ENCODE results near the gene RAP1A.
A peak's percentile ranks its signal among the peaks of the same experiment; 100 is the strongest.
"Not testable (repeated sequence)": the region's sequence is repeated elsewhere in the genome, so short reads cannot be mapped to it uniquely, and the experiment has no call there.

The RAP1A gene

DNA sequence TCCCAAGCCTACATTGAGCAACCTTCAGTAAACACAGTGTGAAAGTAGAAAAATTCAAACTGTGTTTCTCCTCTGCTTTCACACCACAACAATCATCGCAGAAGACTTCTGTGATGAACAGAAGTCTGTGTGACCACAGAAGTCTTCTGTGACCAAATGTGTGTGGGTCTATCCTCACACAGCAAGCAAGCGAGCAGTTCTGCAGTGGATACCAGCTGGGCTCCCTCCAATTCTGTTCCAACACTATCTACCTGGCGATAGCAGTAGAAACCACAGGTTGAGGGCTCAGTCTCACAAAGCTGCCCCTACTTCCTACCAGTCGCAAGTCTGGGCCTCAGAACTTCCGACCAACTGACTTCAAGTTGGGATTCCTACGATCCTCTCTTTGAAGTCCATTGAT lies 21.0 kb upstream of the RAP1A start:
- no peak for DNase-seq (ENCODE audit: low read depth)

DNA sequence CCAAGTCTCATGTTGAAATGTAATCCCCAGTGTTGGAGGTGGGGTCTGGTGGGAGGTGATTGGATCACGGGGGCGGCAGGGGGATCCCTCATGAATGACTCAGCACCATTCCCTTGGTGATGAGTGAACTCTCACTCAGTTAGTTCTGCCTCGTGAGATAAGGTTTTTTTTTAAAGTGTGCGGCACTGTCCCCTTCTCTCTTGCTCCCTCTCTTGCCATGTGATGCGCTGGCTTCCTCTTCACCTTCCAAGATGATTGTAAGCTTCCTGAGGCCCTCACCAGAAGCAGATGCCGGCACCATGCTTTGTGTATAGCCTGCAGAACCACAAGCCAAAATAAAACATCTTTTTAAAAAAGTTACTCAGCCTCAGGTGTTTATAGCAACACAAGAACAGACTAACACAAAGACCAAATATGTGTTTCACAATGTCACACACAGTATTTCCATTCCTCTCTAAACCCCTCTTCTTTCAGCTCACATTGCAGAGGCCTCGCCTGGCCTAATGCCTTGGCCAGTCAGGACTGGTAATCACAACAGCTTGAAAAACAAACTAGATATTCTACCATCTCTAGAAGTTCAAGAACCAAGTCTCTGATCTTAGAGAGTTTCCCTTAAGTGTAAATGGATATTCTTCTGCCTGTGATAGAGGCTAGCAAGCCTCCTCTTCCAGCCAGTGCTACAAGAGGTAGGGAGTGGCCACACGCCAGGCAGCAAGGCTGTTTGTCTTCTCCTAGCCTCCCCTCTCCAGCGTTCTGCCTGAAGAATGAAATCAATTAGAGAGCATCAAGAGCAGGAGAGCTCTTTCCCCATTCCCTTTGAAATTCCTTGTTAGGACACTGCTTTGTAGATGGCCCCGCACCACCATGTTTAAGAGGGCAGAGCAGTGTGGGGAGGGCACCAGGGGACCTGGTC lies 19.6 kb upstream of the RAP1A start:
- DNase-seq (ENCODE audit: low read depth), result no peak

DNA sequence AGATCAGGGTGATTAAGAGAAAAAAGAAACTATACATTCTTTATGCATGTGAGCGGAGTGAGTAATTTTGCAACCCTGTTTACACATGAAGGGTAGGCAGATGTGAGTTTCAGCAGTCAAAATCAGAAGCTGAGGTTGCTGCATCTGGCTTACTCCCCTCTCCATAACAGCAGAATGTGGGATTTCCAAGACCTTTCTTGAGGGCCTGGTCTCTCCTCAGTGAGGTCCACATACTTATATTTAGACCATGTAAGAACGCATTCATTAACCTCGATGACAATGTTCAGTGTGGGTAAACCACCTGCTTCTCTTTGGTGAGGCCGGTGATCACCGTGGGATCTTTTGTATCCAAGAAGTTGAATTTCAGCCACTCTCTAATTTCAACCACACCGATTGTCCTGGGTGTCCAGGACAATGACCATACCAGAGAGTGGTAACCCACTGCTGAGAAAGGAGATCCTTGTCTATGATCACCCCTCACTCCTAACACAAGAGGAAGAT lies 18.7 kb upstream of the RAP1A start:
- no peak for DNase-seq (ENCODE audit: low read depth)

DNA sequence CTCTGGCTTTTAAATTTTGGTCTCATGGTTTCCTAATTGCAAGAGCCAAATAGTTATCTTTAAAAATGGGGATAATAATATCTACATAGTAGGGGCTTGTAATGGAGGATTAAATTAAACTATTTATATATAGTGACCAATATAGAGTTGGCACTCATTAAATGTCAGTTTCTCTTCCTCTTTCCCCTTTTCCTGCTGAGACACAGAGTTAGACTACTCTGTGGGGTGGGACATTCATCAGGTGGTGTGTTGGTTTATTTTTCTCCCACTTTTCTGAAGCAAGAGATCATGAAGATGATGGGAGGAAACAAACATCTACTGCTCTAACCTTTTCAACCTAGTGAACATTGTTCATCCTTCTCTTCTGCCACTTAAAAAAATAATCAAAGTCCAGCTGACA lies 17.3 kb upstream of the RAP1A start:
- DNase-seq (ENCODE audit: low read depth), result no peak

DNA sequence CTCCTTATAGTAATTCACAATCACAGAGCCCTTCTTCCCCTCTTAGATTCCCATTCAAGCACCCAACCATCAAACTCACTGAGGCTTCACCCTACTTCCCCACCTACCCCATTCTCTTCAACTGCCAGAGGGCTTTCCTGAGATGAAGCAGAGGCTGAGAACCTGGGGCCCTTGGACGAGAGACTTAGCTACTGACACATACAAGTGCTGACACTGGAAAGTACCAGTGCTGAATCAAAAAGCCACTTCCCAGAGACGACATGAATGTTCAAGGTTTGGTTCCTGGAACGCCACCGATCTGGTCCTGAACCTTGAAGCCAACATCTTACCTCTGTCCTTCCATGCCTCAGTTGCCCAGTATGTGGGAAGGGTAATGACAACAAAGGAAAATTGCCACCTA lies 16.6 kb upstream of the RAP1A start:
- no peak for DNase-seq (ENCODE audit: low read depth)

DNA sequence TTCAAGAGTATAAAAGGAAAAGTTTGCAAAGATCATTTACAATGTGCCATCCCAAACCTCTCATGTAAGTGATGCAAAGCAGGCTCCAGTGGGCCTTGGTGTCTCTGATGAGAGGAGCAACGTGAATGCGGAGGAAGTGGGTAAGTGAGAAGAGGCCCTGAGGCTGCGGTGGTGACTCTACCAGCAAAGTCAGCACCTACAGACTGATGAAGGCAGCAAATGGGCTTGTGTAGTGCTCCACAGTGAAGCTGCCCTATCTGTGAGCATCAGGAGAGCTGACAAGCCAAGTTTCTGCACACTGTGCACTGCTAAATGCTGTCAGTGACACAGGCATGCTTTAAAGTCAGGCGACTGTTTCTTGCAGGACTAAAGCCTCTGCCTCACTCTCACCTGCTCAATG lies 15.6 kb upstream of the RAP1A start:
- DNase-seq (ENCODE audit: low read depth), result peak; percentile 47

DNA sequence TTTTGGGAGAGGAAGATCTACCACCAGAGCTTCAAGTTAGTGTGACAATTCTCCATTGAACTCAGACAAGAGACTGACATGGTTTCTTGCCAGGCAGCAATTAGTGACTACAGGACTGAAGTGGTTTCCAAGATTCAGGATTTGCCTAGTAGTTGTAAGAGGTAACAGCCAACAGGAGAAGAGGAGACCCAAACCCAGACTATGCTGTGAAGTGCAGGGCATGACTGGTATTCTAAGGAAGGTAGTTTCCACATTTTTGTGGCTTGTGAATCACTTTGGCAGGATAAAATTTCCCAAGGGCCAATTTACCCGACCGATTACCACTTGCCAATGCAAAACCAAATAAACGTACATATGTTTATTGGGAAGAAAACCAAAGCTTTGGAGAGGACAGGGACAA lies 14.7 kb upstream of the RAP1A start:
- DNase-seq (ENCODE audit: low read depth), result no peak

DNA sequence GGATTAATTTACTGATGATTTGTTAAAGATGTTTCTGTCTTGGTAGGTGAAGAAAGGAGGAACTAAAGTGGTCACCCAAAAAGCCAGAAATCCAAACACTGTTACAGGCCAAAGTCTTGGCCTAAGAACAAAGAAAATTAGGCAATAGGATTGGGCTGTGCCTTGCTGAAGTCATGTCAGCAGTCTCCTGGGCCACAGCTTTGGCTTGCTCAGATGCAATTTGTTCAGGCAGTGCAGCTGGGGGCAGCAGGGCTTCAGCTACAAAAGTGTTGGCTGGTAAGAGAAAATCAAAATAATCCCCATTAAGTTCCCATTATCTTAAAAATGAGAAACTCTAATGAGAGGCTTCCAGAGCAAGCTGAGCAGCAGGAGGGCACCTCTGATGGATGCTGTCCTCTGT lies 14.0 kb upstream of the RAP1A start:
- no peak for DNase-seq (ENCODE audit: low read depth)

DNA sequence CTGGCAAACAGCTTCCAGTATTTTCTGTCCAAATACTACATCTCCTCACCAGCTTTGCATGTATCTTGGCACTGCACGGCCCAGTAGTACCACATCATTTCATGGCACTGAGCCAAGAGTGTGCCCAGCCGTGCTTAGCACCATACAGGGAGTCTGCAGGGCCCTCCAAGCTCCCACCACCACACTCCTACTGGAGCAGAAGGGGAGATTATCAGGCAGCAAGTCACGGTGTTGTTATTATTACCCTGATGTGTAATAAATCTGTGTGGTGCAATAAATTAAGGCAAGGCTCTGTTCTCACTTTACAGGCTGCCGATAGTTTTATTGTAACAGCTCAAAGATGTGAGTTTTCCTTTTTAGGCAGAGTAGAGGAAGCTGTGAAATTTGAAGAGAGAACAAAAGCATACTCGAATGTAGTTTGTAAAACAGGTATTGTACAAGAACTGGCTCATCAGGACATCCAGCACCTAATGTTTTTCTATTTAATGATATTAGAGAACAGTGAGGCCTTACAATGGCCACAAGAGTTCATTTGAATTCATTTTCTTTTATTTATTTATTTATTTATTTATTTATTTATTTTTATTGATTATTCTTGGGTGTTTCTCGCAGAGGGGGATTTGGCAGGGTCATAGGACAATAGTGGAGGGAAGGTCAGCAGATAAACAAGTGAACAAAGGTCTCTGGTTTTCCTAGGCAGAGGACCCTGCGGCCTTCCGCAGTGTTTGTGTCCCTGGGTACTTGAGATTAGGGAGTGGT lies 13.0 kb upstream of the RAP1A start:
- DNase-seq (ENCODE audit: low read depth), result not testable (repeated sequence)

DNA sequence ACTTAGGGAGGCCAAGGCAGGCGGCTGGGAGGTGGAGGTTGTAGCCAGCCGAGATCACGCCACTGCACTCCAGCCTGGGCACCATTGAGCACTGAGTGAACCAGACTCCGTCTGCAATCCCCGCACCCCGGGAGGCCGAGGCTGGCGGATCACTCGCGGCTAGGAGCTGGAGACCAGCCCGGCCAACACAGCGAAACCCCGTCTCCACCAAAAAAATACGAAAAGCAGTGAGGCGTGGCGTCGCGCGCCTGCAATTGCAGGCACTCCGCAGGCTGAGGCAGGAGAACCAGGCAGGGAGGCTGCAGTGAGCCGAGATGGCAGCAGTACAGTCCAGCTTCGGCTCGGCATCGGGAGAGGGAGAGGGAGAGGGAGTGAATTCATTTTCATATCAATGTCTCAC lies 11.1 kb upstream of the RAP1A start:
- not testable (repeated sequence) for DNase-seq (ENCODE audit: low read depth)

DNA sequence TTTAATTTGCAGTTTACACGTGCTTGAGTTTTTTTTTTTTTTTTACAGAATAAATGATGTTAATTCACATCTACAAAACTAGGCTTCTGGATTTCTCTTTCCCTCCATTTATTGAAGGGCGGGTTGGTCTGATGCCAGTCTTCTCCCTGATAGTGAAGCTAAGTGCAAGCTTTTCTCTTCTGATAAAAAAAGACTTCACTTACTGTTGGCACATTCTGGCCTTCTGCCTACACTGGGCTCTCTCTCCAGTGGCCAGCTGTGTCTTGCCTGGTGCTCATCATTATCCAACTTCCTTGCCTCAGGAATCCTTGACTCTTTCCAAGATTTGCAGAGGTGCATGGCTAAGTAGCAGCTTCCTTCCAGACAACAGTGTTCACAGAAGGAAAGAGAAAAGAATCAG lies 7.6 kb upstream of the RAP1A start:
- DNase-seq (ENCODE audit: low read depth), result no peak

DNA sequence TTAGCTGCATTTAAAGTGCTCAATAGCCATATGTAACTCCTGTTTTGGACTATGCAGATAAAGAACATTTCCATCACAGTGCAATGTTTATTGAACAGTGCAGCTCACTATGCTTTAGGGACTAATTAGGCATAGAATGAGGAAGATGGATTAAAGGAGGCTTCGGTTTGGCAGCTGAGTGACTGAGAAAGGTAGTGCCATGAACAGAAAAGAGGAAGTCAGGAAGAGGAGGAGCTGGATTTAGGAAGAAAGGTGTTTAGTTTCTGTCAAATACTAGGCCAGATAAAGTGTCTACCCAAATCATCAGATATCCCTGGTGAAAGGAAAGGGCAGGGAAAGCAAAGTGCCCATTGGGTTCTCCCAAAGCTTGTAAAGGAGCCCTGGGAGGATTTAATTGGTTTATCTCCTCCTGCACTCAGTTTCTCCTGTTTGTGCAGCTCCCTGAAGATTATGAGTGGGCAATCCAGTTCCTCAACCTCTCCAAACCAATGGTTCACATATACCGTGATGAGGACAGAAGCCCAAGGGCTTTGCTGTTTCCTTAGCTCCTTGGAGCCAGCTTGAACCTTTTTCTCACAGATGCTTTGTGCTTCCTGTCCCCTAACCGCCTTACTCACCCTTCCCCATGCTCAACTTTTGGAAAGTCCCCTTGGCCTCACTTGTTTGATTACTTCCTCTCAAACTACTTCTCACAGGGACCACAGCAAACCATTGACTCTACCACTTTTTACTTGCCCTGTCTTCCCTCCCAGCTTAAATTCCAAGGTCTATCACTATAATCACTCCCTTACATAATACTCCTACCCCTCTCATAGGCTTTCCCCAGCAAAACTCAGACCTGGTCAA lies 3.5 kb upstream of the RAP1A start:
- DNase-seq (ENCODE audit: low read depth), result no peak

DNA sequence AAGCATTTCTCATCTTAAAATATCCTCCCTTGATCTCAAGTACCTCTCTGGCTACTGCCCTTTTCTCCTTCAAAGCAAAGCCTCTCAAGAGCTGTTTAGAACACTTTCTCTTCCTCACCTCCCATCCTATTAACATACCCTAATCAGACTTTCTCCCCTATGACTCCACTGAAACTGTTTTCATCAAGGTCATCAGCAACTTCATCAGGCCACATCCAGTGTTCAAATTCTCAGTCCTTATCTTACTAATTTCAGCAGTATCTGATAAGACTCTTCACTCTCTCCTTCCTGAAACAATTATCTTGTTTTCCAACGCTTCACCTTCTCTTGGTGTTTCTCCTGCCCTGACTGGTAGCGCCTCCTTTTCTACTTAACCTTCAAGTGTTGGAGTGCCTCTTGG lies 1.5 kb upstream of the RAP1A start:
- no peak for DNase-seq (ENCODE audit: low read depth)

DNA sequence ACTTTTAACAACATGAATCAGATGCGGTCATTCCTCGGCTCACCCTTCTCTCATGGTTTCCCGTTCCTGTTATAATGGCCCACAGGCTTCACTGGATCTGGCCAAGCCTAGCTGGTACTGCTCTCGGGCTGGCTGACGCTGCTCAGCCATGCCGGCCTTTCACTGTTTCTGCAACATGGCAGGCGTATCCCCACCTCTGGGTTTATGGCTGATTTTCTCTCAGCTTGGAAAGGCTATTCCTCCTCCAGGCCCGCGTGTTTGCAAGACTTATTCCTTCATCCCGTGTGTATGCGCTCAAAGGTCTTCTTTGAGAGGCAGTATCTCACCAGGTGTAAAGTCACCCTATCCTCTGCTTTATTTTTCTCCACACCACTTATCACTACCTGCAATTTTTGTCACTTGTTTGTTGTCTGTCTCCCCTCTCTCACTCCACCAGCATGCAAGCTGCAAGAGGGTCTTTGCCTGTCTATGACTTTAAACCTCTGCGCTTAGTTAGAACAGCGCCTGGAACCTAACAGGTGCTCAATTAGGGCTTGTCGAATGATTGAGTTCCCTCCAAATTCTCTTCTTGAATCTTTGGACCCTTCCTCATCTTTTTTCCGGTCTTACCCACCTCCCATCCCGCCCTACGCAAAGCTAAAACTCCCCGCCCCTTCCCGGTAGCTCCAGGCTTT lies 491 bp upstream of the RAP1A start:
- DNase-seq (ENCODE audit: low read depth), result no peak

DNA sequence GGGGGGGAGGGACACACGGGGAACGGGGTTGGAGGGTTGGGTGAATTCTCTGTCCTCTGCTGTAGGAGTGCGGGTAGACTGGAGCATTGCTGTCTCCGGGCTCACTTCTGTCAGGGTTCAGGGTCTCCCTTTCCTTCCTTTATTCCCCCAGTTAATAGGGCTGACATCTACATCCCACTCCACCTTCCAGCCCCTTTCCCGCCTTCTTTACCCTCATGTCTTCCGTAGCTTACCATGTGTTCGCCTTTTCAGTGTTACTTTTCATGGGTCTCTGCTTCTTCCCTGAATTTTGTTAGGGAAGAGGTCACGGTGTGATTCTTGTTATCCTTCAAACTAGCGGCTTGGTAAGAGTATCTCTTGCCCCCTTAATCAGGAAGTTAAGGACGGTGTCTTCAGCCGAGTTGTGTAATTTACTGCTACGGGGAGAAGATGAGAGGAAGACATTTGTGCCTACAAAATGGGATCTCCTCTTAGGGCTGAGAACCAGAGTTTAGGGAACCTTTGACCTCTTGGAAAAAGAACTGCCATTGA lies 917 bp downstream of the RAP1A start:
- DNase-seq (ENCODE audit: low read depth), result no peak

DNA sequence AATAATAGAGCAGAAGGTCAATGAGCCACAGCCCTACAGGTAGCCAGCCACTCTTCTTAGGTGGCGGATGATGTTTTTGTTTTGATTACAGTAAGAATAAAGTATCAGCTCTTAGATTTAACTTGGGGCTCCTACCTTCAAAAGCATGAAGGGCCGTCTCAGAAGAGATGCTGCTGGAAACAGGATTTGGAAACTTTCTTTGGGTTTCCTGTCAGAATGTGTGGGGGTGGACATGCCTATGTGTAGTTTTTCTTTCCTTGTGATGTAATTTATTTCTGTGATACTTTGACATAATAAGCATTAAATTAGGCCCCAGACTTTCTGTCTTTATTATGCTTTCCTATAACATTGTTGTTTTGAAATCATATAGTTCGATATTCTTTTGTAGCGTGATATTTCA lies 1.5 kb downstream of the RAP1A start:
- no peak for DNase-seq (ENCODE audit: low read depth)

DNA sequence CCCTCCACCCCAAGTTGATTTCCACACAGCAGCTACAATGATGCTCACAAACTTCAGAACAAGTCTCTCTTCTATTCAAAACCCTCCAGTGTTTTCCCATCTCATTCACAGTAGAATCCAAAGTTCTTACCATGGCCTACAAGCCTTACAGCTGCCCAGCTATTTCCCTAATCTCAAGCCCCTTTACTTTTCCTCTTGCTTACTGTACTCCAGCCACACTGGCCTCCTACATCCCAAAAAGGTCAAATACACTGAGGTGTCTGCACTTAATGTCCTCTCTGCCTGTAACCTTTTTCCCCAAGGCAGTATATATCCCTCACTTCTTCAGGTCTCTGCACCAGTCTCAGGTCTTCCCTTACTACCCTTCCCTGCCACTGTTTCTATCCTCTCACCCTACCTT lies 2.6 kb downstream of the RAP1A start:
- DNase-seq (ENCODE audit: low read depth), result no peak

DNA sequence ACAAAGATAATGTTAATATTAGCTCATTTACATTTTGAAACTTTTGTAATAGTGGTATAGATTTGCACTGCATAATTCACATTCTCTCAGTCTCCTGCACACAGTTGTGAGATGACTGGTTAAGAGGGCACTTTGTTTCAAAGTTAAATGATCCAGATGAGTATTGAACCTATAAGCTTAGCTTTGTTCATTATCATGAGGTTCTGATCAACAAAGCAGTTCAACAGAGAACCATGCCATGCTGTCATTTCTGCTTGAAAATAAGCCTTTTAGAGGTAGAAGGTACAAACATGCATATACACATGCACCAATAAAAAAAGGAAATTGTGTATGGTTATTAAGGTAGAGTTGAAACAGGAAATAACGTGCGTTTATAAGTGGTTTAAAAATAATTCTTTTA lies 4.8 kb downstream of the RAP1A start:
- no peak for DNase-seq (ENCODE audit: low read depth)

DNA sequence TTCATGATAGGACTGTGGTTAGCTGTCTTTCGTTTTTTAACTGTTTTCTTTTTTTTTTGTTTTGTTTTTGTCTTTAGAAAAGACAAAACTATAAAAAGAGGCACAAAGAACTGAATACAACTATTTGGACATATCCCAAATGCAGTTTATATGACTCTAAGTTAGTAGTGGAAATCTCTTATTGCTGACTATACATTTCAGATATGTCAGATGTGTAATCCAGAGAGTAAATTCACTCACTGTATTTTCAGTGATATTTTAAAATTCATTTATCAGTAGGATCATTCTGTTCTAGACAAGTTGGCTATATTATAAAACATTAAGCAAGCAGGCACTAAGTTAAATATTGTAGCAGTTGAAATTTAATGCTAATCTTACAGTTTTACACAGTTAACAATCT lies 5.7 kb downstream of the RAP1A start:
- DNase-seq (ENCODE audit: low read depth), result no peak

DNA sequence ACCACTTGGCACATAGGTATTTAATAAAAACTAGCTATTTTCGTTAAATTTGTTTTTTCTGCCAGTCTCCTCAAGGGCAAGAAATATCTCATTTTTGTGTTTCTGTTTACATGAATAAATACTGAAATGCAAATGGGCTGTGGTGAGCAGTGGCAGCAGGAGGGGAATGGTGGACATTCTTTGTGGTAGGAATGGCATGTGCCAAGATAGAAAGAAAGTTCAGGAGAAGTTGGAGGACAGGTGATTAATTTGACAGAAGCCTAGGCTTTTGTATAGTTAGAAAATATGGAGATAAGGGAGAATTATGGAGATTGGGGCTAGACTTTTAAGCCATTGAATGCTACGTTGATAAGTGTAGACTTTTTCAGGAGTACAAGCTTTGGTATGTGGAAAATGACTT lies 8.6 kb downstream of the RAP1A start:
- no peak for DNase-seq (ENCODE audit: low read depth)

DNA sequence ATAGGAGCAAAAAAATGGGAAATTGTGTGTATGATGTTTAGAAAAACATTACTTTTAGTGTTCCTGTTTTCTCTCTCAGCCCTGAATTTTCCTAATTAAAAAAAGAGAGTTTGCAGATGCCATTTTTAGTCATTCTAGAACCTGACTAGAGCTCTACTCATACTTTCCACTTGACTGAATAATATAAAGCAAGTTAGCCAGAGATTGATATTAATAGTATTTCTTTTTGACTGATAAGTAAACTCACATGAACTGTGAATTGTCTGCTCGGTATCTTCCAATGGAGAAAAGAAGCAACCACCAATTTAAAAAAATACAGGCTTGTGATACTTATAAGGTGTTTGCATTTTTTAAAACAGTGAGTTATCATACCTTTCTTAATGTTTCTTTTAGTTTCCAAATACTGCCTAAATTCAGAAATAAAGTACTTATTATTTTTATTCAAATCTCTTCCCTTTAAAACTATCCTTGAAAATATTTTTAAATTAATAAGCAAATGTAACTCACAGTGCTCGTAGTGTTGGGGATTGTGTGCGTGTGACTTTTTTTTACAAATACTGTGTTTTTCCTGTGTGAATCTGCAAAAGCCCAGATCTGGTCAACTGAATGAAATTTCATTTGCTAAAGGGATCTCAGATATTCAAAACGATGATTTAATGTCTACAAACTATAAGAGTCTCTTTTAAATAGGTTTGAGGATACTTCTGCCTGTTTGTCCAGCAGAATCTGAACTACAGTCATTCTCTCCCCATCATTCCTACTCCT lies 9.8 kb downstream of the RAP1A start:
- DNase-seq (ENCODE audit: low read depth), result no peak
